Stimulated activated naive CD8-positive, alpha-beta T cell treated with anti-CD3 and anti-CD28 coated beads, Interleukin-15, Interleukin-2, amounts not matched to agents 100 ng/mL and 50 ng/mL, for 24 hours (primary cell): Measurements from ENCODE around the gene PEAR1.

Experiments used
- H3K27ac Mint-ChIP-seq: one replicate; pipeline ENCODE4 v1.8.0; 2021; ENCODE audit warnings: mild to moderate bottlenecking, mixed read lengths
- H3K27me3 Mint-ChIP-seq: one replicate; pipeline ENCODE4 v1.8.0; 2021; ENCODE audit warnings: mixed read lengths
- H3K36me3 Mint-ChIP-seq: one replicate; pipeline ENCODE4 v1.8.0; 2021; ENCODE audit warnings: low read depth, mixed read lengths
- H3K4me1 Mint-ChIP-seq: one replicate; pipeline ENCODE4 v1.8.0; 2021; ENCODE audit warnings: low read depth, mixed read lengths
- H3K4me3 Mint-ChIP-seq: one replicate; pipeline ENCODE4 v1.8.0; 2021; ENCODE audit warnings: mild to moderate bottlenecking, mixed read lengths
- H3K9me3 Mint-ChIP-seq: one replicate; pipeline ENCODE4 v1.8.0; 2021; ENCODE audit warnings: mixed read lengths

The PEAR1 gene

DNA sequence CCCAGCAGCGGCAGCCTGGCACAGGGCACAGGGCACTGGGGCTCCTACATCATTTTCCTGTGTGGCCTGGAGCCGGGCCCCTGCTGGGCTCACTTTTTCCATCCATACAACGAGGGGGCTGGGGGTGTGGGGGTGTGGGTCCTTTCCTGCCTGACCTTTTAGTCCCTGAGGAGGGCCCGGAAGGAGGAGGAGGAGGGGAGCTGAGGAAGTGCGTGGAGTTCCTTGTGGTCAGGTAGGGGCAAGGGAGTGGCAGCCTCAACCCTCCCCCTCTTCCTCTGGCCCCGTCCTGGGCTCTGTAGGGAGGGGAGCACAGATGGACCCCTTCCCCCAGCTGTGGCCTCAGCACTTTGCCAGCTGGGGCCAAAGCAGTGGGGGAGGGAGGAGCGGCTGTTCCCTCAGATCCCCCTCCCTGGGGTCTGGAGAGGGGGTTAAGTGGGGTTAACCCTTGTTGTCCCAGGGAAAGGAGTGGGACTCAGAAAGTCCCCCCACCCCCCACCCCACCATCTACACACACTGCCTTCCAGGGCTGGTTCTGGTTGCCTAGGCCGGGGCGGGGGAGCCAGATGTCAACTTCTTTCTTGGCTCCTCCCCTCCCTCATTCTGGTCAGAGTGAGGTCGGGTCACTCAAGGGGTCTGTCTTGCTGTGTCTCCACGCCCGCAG, 27.1 kb upstream of the PEAR1 start:
- H3K27ac Mint-ChIP-seq: peak overlapping the region; percentile 85
- no peaks in the 10 kb centered on the region for H3K9me3 Mint-ChIP-seq
- no peaks in the 10 kb centered on the region for H3K36me3 Mint-ChIP-seq
- peak overlapping the region; percentile 51 for H3K4me3 Mint-ChIP-seq
- peaks cover 67% of the 10 kb centered on the region for H3K4me1 Mint-ChIP-seq
- peaks cover 35% of the 10 kb centered on the region for H3K27me3 Mint-ChIP-seq

DNA sequence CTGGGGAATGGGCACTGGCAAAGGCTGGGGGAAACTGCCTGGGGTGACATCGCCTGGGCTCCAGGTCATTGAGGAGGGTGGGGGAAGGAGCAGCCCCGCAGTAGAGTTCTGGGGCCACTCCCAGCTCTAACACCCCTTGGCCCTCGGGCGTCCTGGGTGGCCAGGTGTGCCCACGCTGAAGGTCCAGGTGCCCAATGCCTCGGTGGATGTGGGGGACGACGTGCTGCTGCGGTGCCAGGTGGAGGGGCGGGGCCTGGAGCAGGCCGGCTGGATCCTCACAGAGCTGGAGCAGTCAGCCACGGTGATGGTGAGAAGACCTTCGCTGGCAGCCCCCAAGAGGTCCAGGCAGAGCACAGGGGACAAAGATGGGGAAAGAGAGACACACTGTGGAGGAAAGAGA, 25.2 kb upstream of the PEAR1 start:
- no peak overlapping the region for H3K27ac Mint-ChIP-seq
- no peaks in the 10 kb centered on the region for H3K36me3 Mint-ChIP-seq
- no peaks in the 10 kb centered on the region for H3K9me3 Mint-ChIP-seq
- H3K4me3 Mint-ChIP-seq: no peak overlapping the region
- peaks cover 50% of the 10 kb centered on the region for H3K4me1 Mint-ChIP-seq
- peaks cover 26% of the 10 kb centered on the region for H3K27me3 Mint-ChIP-seq

DNA sequence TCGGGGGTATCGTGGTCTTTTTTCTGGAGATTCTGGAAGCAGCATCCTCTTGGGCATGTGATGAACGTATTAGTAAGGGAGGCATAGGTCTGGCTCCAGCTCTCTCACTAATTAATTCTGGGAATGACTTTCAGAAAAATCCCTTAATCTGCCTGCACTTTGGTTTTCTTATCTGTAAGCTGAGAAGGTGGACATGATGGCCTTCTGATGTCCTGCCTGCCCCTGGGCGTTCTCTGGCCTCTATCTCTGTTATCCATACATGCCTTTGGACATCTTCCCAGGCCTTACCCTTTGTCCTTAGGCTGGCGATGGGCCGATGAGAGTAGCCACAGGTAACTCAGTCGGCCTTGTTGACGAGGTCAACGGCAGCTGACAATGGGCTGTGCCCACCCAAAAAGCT, 24.1 kb upstream of the PEAR1 start:
- H3K36me3 Mint-ChIP-seq: no peaks in the 10 kb centered on the region
- no peak overlapping the region for H3K27ac Mint-ChIP-seq
- H3K4me3 Mint-ChIP-seq: no peak overlapping the region
- peaks cover 39% of the 10 kb centered on the region for H3K4me1 Mint-ChIP-seq
- H3K27me3 Mint-ChIP-seq: peaks cover 16% of the 10 kb centered on the region
- H3K9me3 Mint-ChIP-seq: no peaks in the 10 kb centered on the region

DNA sequence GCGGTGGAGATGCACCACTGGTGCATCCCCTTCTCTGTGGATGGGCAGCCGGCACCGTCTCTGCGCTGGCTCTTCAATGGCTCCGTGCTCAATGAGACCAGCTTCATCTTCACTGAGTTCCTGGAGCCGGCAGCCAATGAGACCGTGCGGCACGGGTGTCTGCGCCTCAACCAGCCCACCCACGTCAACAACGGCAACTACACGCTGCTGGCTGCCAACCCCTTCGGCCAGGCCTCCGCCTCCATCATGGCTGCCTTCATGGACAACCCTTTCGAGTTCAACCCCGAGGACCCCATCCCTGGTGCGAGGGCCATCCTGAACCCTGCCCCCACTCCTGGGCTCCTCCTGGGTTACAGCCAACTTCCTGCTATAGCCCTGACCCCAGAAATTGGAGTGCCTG, 19.9 kb upstream of the PEAR1 start:
- Mint-ChIP-seq H3K9me3 (no peaks in the 10 kb centered on the region), H3K4me1 (peaks cover 12% of the 10 kb centered on the region), H3K27me3 (peaks cover 5% of the 10 kb centered on the region), H3K27ac (no peak overlapping the region), H3K36me3 (no peaks in the 10 kb centered on the region), H3K4me3 (no peak overlapping the region)

DNA sequence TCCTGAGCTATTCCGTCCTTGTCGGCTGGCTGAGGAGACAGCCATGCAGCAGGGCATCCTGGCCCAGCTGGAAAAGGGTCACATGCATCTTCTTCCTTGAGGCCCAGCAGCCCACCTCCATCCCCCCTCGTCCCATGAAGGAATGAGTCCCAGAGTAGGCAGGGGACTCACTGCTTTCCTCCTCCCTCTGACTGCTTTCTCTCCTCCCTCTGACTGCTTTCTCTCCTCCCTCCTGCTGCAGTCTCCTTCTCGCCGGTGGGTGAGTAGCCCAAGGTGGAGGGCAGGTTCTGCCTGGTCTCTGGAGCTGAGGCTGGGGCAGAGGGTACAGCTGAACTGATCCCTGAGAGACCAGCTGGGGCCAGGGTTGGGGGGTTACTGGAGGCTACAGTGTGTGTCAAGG, 19.4 kb upstream of the PEAR1 start:
- Mint-ChIP-seq H3K36me3 (no peaks in the 10 kb centered on the region), H3K27ac (no peak overlapping the region), H3K9me3 (no peaks in the 10 kb centered on the region), H3K4me3 (no peak overlapping the region), H3K27me3 (peaks cover 5% of the 10 kb centered on the region), H3K4me1 (peaks cover 12% of the 10 kb centered on the region)

DNA sequence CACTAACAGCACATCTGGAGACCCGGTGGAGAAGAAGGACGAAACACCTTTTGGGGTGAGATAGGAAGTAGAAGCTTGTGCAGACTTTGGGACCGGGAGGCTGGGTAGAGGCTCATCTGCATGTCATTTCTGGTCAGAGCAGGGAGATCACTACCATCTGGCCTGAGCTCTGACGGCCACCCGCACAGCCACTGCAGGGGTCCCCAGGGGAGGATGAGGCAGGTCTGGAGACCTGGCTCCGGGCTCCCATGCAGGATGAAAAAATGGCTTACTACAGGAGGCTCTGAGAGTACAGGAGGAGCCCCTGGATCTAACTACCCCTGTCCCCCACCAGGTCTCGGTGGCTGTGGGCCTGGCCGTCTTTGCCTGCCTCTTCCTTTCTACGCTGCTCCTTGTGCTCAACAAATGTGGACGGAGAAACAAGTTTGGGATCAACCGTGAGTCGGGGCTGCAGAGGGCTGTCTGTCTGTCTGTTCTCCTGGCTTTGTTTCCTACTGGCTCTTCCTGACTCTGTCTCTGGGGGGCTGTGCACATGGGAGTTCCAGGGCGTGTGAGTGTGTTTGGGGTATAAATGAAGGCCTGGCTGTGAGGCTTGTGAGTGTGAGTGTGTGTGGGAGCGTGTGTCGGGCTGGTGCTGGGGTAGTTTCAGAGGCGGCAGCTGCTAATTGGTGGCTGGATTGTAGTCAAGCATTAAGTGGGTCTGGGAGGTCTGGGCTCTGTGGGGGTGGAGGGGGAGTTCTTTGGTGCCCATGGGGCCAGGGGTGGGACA, 18.8 kb upstream of the PEAR1 start:
- Mint-ChIP-seq H3K4me1 (peaks cover 12% of the 10 kb centered on the region), H3K4me3 (no peak overlapping the region), H3K9me3 (no peaks in the 10 kb centered on the region), H3K27me3 (peaks cover 5% of the 10 kb centered on the region), H3K36me3 (no peaks in the 10 kb centered on the region), H3K27ac (no peak overlapping the region)

DNA sequence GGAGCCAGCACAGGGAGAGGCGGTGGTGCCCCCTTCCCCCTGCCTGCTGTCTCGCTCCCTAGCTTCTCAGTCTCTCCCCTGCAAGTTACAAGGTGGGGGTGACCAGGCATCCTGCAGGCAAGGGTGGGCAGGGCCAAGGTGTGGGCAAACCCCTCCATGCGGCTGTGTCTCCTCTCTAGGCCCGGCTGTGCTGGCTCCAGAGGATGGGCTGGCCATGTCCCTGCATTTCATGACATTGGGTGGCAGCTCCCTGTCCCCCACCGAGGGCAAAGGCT, 18.2 kb upstream of the PEAR1 start:
- peaks cover 9% of the 10 kb centered on the region for H3K4me1 Mint-ChIP-seq
- no peak overlapping the region for H3K27ac Mint-ChIP-seq
- no peaks in the 10 kb centered on the region for H3K36me3 Mint-ChIP-seq
- H3K4me3 Mint-ChIP-seq: no peak overlapping the region
- no peaks in the 10 kb centered on the region for H3K9me3 Mint-ChIP-seq
- peaks cover 5% of the 10 kb centered on the region for H3K27me3 Mint-ChIP-seq

DNA sequence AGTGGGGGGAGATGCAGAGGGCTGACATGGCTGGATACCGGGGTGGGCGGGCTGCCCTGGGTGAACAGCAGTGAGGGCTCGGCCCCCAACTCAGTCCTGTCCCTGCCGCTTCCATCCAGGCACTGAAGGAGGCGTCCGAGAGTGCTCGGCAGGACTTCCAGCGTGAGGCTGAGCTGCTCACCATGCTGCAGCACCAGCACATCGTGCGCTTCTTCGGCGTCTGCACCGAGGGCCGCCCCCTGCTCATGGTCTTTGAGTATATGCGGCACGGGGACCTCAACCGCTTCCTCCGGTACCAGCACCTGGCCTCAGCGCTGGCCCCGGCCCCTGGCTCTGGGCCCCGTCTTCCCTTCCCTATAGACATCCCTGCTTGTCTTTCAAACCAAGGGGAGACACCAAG, 17.2 kb upstream of the PEAR1 start:
- H3K27me3 Mint-ChIP-seq: peaks cover 5% of the 10 kb centered on the region
- H3K4me1 Mint-ChIP-seq: no peaks in the 10 kb centered on the region
- H3K36me3 Mint-ChIP-seq: no peaks in the 10 kb centered on the region

DNA sequence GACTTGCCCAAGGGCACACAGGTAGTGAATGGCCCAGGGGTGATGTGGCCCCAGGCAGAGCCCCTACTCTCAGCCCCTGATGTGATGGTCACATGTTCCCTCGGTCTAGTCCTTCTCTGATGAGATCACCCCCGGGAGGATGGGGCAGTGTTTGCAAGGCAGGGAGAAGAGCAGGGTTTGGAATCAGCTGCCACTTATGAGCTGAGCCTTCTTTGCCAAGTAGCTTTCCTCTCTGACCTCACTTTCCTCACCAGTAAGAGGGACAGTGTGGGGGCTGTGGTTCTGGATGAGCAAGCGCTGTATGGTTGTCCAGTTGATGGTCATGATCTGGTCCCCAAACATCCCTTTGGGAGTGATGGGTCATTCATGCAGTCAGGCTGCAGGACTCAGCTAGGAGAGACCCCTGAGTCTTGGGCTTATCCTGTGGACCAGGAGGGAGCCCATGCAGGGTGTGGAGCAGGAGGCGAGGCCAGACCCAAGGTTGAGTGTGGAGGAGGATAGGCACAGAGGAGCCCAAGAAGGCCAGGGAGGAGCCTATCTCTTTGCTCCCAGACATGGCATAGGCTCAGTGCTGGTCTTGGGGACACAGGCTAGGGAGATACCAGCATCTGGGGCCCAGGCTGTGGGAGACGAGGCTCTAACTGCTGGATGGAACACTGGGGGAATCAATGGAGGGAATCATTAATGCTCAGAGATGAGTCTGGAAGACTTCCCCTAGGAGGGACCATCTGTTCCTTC, 15.9 kb upstream of the PEAR1 start:
- Mint-ChIP-seq H3K27ac (no peak overlapping the region), H3K4me3 (no peak overlapping the region), H3K36me3 (no peaks in the 10 kb centered on the region), H3K9me3 (no peaks in the 10 kb centered on the region), H3K4me1 (no peaks in the 10 kb centered on the region), H3K27me3 (no peaks in the 10 kb centered on the region)

More for the DNA sequence above, 17.2 kb upstream of the PEAR1 start:
- no peak overlapping the region for H3K27ac Mint-ChIP-seq
- H3K9me3 Mint-ChIP-seq: no peaks in the 10 kb centered on the region
- H3K4me3 Mint-ChIP-seq: no peak overlapping the region

DNA sequence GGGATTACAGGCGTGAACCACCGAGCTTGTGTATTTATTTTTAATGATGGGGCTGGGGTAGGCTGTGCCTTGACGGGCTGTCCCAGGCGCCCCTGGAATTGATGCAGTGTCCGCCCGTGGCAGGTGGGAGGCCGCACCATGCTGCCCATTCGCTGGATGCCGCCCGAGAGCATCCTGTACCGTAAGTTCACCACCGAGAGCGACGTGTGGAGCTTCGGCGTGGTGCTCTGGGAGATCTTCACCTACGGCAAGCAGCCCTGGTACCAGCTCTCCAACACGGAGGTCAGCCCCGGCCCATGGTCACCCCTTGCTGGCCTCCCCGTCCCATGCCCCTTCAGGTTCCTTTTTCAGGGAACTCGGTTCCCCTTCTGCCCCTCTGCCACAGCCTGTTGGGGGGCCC, 13.6 kb upstream of the PEAR1 start:
- no peaks in the 10 kb centered on the region for H3K9me3 Mint-ChIP-seq
- no peaks in the 10 kb centered on the region for H3K4me1 Mint-ChIP-seq
- H3K4me3 Mint-ChIP-seq: no peak overlapping the region
- no peaks in the 10 kb centered on the region for H3K36me3 Mint-ChIP-seq
- no peaks in the 10 kb centered on the region for H3K27me3 Mint-ChIP-seq
- H3K27ac Mint-ChIP-seq: no peak overlapping the region

DNA sequence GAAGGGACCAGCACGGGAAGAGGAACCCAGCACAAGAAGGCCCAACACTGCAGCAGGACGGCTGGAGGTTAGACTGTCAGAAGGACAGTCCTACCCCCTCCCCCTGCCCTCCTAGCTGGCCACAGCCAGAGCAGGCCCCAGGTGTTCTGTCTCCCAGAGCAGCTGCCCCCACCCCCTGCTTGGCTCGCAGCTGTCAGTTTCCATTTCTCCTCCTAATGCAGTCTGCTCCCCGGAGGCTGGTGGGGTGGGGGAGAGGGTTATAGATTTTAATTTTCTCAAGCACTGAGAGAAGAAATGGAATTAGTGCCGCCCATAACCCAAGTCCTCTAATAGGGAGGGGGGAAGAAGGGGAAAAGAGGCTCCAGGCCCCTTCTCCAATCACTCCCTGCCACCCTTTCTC, 13.0 kb upstream of the PEAR1 start:
- Mint-ChIP-seq H3K27ac (no peak overlapping the region), H3K9me3 (no peaks in the 10 kb centered on the region), H3K4me3 (no peak overlapping the region), H3K4me1 (no peaks in the 10 kb centered on the region), H3K27me3 (no peaks in the 10 kb centered on the region), H3K36me3 (no peaks in the 10 kb centered on the region)

DNA sequence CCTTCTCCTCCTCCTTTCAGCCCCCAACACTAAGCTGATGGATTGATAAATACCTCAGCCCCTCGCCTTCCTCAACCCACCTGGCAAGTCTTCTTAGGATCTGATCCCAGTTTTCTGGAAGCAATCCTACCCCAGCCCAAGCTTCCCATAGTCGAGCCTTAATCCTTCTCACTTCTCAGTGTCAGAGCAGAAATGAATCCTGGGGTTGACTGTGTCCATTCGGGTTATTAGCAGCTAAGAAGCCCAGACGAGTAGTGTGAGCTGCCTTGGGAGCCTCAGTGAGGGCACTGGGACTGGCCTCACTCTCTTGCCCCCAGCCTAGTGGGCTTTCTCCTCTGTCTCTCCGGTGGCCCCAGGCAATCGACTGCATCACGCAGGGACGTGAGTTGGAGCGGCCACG, 12.4 kb upstream of the PEAR1 start:
- Mint-ChIP-seq H3K27me3 (peaks cover under 1% of the 10 kb centered on the region), H3K27ac (peak overlapping the region; percentile 11)

DNA sequence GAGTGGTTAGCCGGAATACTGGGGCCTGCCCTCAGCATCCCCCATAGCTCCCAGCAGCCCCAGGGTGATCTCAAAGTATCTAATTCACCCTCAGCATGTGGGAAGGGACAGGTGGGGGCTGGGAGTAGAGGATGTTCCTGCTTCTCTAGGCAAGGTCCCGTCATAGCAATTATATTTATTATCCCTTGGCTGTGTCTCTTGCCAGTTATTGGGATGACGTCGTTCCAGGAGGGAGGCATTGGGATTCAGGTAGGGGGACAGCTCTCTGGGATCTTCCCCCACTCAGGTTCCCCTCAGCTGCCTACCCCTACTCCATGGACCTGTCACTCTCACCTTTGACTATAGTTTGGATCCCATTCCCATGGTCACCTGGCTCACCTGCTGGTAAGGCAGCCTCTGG, 11.9 kb upstream of the PEAR1 start:
- Mint-ChIP-seq H3K27ac (no peak overlapping the region), H3K9me3 (no peaks in the 10 kb centered on the region), H3K4me1 (no peaks in the 10 kb centered on the region), H3K27me3 (peaks cover 5% of the 10 kb centered on the region), H3K4me3 (no peak overlapping the region), H3K36me3 (no peaks in the 10 kb centered on the region)

More for the DNA sequence above, 12.4 kb upstream of the PEAR1 start:
- Mint-ChIP-seq H3K4me3 (no peak overlapping the region), H3K36me3 (no peaks in the 10 kb centered on the region), H3K9me3 (no peaks in the 10 kb centered on the region), H3K4me1 (no peaks in the 10 kb centered on the region)

DNA sequence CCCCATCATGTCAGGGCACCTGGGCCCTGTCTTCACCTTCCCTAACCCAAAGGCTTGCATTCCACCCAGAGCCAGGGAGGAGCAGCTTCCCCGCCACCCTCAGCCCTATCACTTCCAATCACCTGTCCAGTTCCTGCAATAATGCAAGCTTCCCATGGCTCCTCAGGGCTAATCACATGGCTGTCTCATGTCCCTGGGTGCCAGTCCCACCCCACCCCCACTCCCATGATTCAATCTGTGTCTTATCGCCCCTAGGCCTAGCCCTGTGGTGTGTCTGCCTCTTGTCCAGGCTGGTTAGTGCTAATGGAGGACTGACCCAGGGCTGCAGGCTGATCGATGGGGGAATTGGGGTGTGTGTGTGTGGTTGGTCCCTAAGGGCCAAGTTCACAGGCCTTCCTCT, 11.0 kb upstream of the PEAR1 start:
- no peak overlapping the region for H3K27ac Mint-ChIP-seq
- no peaks in the 10 kb centered on the region for H3K4me1 Mint-ChIP-seq
- no peaks in the 10 kb centered on the region for H3K36me3 Mint-ChIP-seq
- peaks cover 9% of the 10 kb centered on the region for H3K27me3 Mint-ChIP-seq
- no peak overlapping the region for H3K4me3 Mint-ChIP-seq
- no peaks in the 10 kb centered on the region for H3K9me3 Mint-ChIP-seq

DNA sequence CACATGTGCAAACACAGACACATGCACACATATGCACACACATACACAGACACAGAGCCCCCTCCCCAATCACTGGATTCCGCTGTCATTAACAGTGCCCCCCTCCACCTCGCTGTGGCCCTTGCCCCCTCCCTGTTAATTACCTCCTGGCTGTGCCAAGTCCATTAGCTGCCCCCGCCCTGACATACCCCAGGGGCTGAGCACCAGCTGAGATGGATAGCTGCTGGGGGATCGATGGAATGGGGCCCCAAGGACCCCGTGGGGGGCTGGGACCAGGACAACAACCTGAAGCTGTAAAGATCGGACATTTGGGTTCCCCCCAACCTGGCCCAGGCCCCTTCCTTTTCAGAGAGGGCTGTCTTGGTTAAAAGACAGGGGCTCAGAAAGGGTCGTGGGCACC, 9.6 kb upstream of the PEAR1 start:
- no peaks in the 10 kb centered on the region for H3K4me1 Mint-ChIP-seq
- H3K9me3 Mint-ChIP-seq: no peaks in the 10 kb centered on the region
- H3K27ac Mint-ChIP-seq: no peak overlapping the region
- H3K4me3 Mint-ChIP-seq: no peak overlapping the region
- H3K27me3 Mint-ChIP-seq: peaks cover 13% of the 10 kb centered on the region
- H3K36me3 Mint-ChIP-seq: no peaks in the 10 kb centered on the region
